HG03039 (cell line): Measurements from ENCODE around the gene PNPLA8.
"Not testable (repeated sequence)": the region's sequence is repeated elsewhere in the genome, so short reads cannot be mapped to it uniquely, and the experiment has no call there.

Experiments used
- ATAC-seq: cut with Tn5 transposase; IDR thresholded peaks from one replicate; pipeline ENCODE4 v1.9.1; 2021; ENCODE audit warnings: mild to moderate bottlenecking, moderate library complexity; ENCODE audit not compliant: unreplicated experiment

PNPLA8 gene

DNA sequence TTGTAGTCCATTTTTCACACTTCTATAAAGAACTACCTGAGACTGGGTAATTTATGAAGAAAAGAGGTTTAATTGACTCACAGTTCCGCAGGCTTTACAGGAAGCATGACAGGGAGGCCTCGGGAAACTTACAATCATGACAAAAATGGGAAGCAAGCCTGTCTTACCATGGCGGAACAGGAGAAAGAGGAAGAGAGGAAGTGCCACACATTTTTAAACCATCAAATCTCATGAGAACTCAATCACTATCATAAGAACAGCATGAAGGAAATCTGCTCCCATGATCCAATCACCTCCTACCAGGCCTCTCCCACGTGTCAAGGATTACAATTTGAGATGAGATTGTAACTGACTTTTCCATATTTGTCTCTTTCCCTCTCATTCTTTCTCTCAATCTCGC is 9.3 kb upstream of the PNPLA8 start:
- ATAC-seq, result no peak

GRCh38 chr7:108533712-108534111 is 7.8 kb upstream of the PNPLA8 start:
- ATAC-seq, result no peak

DNA sequence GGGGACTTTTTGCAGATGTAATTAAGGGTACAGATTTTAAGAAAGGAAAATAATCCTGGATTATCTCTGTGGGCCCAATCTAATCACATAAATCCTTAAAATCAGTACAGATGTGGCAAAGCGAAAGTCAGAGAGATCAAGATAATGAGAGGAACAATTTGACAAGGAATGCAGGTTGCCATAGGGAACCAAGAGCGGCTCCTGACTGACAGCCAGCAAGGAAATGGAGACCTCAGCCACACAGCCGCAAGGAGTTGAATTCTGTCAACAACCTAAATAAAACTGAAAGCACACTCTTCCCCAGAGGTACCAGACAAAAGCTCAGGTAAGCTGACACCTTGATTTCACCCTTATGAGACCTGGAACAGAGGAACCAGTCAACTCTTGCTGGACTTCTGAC is 3.4 kb upstream of the PNPLA8 start:
- no peak for ATAC-seq

GRCh38 chr7:108528183-108528712 is 2.3 kb upstream of the PNPLA8 start:
- ATAC-seq, result no peak

GRCh38 chr7:108526768-108527017 is 758 bp upstream of the PNPLA8 start:
- ATAC-seq, result no peak

- ATAC-seq, result peak; percentile 48
These were observed 479 bp downstream of the PNPLA8 start for GRCh38 chr7:108525327-108525984.

DNA sequence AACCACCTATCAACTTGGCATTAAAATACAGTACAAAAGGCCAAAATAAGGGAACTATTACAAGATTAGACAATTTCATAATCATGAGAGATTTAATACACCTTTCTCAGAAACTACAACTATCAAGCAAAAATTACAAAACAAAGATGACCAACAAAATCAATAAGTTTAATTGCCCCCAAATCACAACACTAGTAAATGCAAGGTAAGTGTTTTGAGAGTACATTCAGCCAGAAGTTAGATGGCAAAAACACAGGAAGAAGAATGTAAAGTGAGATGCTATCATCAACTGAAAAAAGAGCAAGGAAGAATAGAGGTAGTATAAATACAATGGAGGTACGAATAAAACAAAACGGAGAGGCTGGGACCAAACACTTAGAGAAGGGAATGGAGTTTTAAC is 3.2 kb downstream of the PNPLA8 start:
- ATAC-seq, result no peak

GRCh38 chr7:108517951-108518350 is 8.0 kb downstream of the PNPLA8 start:
- no peak for ATAC-seq

GRCh38 chr7:108515630-108516029 is 10.3 kb downstream of the PNPLA8 start:
- ATAC-seq, result no peak

DNA sequence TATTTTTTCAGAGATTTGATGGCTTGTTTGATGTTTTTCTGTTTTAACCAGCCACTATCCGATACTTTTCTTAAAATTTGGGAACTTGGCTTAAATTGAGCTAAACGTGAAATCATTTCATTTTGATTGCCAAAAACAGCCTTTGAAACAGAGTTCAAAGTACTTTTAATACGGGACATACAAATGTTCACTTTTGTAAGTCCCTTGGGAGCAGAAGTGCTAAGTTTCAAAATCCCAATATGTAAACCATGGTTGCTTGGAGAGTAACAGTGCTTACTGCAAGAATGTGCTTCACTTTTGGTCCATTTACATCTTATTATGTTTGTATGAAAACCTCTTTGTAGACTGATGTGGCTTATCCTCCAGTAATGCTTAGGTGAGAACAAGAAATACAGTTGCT is 10.9 kb downstream of the PNPLA8 start:
- ATAC-seq, result no peak

DNA sequence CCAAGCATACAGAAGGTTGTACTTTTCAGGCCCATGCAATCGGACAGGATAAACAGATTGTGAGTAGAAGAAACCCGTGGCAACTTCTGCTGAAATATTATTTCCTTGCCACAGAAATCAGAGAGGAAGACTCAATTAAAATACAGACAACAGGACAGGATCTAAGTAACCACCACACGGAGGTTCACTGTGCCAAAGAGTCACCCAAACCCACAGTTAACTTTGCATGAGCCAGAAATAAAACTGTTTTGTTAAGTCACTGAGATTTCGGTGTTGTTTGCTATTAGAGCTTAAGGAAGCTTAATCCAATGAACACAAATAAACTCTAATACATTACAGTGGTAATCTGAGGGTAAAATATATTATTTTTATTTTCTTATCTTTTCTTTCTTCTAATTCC is 14.0 kb downstream of the PNPLA8 start:
- no peak for ATAC-seq

DNA sequence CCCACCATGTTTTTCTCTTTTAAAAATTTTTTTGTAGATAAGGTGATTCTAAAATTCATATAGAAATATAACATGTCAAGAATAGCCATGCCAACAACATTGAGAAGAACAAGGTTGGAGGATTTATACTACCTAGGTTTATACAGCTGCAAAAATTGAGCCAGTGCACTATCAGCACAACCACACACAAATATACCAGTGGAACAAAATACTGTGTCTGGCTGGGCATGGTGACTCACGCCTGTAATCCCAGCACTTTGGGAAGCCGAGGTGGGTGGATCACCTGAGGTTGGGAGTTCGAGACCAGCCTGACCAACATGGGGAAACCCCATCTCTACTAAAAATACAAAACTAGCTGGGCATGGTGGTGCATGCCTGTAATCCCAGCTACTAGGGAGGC is 21.4 kb downstream of the PNPLA8 start:
- not testable (repeated sequence) for ATAC-seq

DNA sequence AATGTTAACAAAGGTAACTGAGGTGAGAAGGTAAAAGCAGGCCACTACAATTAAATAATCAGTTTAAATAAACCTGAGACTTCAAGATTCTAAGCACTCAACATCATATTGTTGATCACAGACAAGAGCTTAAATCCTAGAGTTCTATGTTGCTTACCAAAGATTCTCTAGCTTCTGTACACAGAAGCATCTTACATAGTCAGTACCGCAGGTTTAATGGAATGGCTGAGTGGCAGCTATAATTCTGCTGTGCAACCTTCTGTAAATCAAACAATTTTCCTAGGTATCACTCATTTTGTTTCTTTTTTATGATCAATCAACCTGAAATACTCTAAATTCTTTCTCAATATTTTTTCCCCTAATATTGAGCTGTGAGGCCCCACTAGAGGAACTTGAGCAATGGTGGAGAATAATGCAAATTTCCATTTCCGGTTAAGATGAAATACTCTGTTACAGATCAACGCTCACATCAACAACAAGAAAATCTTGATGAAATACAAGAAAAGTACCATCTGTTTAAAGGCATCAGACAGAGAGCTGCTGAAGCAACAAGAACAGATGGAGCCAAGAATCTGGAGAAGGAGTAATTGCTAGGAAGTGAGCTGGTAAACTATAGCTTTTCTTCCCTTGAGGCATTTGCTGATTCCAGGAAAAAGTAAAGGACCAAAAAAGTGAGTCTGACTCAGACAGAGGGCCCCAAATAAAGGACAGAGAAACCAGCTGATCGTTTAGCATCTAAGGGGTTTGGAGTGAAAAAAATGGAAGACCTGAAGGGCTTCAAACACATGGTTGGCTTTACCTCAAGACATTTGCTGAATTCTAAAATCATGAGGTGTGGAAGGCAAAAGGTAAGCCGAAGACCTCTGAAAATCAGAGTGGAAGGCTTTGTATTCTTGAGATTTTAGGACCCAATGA is 22.6 kb downstream of the PNPLA8 start:
- ATAC-seq, result peak; percentile 79

DNA sequence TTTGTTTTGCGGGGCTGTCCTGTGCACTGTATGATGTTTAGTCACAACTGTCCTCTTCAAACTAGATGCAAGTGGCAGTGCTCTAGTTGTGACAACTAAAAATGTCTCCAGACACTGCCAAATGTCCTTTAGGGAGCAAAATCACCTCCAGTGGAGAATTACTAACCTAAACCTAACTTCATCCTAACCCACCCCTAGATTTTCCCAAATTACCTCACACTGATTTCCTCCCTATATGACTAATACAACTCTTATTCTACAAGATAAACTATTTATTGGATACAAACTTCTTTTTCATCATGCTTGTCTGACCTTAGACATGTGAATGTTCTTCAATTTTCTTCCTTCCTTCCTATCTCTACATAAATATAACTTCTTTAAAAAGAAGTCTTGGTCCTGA is 26.4 kb downstream of the PNPLA8 start:
- ATAC-seq, result no peak

- no peak for ATAC-seq
These were observed 27.5 kb downstream of the PNPLA8 start for GRCh38 chr7:108498481-108498880.

GRCh38 chr7:108497082-108497725 is 28.7 kb downstream of the PNPLA8 start:
- peak; percentile 59 for ATAC-seq

GRCh38 chr7:108492742-108493141 is 33.2 kb downstream of the PNPLA8 start:
- ATAC-seq, result no peak

DNA sequence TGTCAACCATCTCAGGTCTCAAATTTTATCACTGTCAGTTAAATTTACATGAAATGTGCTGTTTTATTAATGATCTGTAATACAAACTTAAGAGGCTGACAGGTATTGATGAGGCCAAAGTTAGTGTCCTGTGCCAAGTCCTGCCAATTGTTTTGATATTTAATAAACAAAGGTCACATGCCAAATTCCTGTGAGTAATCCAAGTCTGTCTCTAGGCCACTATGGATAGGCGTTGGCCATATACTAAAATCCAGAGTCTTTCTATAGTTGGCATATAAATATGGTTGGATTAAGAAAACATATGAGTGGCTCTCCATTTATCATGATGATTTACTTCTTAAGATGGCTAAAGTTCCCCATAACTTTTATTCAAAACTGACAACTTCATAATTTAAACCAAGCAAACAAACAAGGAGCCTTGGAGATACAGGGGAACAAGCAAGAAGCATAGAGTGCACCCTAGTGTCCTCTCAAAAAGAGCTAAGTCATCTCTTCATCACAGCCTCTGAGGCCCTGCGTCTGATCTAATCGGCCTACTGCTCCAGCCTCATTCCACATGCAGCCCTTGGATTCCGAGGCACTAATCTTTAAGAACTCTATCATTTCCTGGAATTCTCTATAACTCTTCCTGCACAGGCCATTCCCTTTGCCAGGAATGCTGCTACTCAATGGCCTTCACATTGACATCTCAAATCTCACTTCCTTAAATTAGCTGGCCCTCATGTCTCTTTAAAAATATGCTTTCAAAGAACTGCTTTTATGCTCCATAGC is 37.0 kb downstream of the PNPLA8 start:
- ATAC-seq, result no peak

GRCh38 chr7:108487646-108488045 is 38.3 kb downstream of the PNPLA8 start:
- ATAC-seq, result no peak

DNA sequence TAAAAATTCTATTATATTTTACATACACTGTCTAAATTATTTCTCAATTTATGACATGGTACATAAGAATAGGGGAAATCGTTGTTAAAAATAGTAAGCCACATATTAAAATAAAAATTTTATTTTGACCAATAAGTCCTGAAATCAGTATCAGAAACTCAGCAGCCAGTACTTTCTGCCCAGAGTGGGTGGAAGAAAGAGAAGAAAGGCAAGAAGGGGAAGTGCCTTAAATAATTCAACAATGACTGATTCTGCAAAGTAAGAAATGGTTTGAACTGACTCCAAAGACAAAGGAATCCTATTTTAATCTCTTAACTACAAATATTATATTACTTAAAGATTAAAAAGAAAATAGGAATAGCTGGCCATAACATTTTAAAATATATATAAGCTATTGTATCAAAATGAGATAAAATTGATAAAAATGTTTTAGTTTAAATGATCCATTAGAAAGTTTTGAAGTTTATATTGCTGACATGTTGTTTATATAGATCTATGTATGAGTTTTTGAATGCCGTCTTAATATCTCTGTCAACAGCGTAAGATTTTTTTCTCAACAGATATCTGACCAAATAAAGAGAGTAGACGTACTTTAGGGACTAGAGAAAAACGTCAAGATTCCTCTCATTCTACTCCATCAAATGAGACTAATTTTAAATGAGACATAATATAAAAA is 39.5 kb downstream of the PNPLA8 start:
- no peak for ATAC-seq

DNA sequence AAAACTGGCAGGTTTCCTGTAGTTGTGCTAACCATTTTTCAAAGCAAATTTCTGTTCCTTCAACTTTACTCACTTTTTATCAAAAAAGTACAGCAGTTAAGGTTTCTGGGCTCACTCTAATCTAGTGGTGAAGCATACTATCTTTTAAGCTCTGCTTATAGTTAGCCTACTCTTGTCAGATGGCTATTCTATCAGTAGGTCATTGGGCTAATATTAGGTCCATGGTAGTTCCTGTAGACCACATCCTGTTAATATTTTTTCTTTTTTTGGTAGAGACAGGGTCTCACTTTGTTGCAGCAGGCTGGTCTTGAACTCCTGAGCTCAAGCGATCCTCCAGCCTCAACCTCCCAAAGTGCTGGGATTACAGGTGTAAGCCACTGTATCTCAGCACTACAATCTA is 41.8 kb downstream of the PNPLA8 start:
- ATAC-seq, result no peak
